Fibroblast of the aortic adventitia (primary cell): ENCODE results near the gene HSDL2. TPM values are rescaled to one million over a fixed set of nuclear protein-coding genes. Genes with fewer than 3 reads are reported as not detected.
"Not testable (repeated sequence)": the region's sequence is repeated elsewhere in the genome, so short reads cannot be mapped to it uniquely, and the experiment has no call there.

Experiments used
- DNase-seq: peaks from one replicate; pipeline ENCODE4 v3.0.0-alpha.2; 2010; ENCODE audit warnings: low read depth
- H3K4me3 ChIP-seq: 2 replicates; pipeline ENCODE4 v1.5.1; 2011; ENCODE audit warnings: low read depth, mild to moderate bottlenecking, control low read depth, low read length, moderate library complexity
- CTCF ChIP-seq: IDR thresholded peaks from 2 replicates; pipeline ENCODE4 v1.5.1; 2011; ENCODE audit warnings: mild to moderate bottlenecking, low read length, control low read depth, inconsistent platforms; ENCODE audit not compliant: insufficient read depth
- total RNA-seq: library from RNA; depleted of rRNA; stranded (reverse); fragments of >200 nt; gene quantifications from 2 replicates; pipeline ENCODE4 v1.2.3, GENCODE V29; 2012; ENCODE audit warnings: low replicate concordance

HSDL2 gene
- total RNA-seq, 1 donor, result 54.9 TPM

DNA sequence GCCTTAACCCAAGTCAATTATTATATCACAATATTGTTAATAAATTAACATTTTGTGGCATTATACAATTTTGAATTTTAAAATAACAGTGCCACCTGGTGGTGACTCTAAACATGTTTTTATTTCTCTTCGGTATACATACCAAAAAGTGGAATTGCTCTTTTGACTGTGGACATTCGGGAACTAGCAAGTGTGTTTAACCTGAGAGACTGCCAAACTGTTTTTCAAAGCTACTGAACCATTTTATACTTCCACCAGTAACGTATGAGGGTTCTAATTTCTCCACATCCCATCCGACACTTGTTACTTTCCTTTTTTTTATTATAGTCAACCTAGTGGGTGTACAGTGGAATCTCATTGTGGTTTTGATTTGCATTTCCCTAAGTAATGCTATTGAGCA is 18.3 kb upstream of the HSDL2 start:
- no peak overlapping the region for H3K4me3 ChIP-seq
- peak; percentile 74 for DNase-seq
- peak; percentile 32 for TF ChIP-seq CTCF

GRCh38 chr9:112364761-112365160 is 15.1 kb upstream of the HSDL2 start:
- no peak for DNase-seq
- no peak overlapping the region for H3K4me3 ChIP-seq
- no peak for TF ChIP-seq CTCF

GRCh38 chr9:112365257-112365656 is 14.7 kb upstream of the HSDL2 start:
- DNase-seq, H3K4me3 ChIP-seq: not testable (repeated sequence)

GRCh38 chr9:112366591-112366990 is 13.3 kb upstream of the HSDL2 start:
- TF ChIP-seq CTCF, result peak; percentile 21
- H3K4me3 ChIP-seq, result no peak overlapping the region
- no peak for DNase-seq

GRCh38 chr9:112367465-112367864 is 12.4 kb upstream of the HSDL2 start:
- no peak for DNase-seq
- no peak overlapping the region for H3K4me3 ChIP-seq
- TF ChIP-seq CTCF, result no peak

- no peak for TF ChIP-seq CTCF
- H3K4me3 ChIP-seq, result no peak overlapping the region
- no peak for DNase-seq
Observed at GRCh38 chr9:112369817-112370216, 10.1 kb upstream of the HSDL2 start.

- no peak for TF ChIP-seq CTCF
- no peak for DNase-seq
- no peak overlapping the region for H3K4me3 ChIP-seq
Observed at GRCh38 chr9:112371060-112371459, 8.8 kb upstream of the HSDL2 start.

- not testable (repeated sequence) for H3K4me3 ChIP-seq, DNase-seq
Observed at GRCh38 chr9:112373666-112374065, 6.2 kb upstream of the HSDL2 start.

DNA sequence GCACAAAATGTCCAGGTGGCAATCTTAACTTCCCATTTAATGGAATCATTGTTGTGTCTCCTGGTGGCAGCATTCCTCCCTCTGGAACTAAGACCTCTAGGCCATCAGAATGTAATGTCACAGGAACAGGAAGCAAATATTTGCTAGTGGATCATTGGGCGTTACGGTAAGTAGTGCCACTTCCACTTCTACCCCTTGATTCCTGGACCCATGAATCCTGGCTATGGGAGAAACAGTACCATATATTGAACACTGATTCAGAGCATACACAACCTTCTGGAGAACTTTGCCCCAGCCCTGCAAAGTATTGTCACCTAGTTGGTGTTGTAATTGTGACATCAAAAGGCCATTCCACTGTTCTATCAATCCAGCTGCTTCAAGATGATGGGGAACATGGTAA is 5.7 kb upstream of the HSDL2 start:
- not testable (repeated sequence) for H3K4me3 ChIP-seq, DNase-seq
